ENCODE results near the gene HOXC13. TPM values are rescaled to one million over a fixed set of nuclear protein-coding genes. Genes with fewer than 3 reads are reported as not detected.

Gene HOXC13
- total RNA-seq, 2 experiments from 2014 or later, result not detected

DNA sequence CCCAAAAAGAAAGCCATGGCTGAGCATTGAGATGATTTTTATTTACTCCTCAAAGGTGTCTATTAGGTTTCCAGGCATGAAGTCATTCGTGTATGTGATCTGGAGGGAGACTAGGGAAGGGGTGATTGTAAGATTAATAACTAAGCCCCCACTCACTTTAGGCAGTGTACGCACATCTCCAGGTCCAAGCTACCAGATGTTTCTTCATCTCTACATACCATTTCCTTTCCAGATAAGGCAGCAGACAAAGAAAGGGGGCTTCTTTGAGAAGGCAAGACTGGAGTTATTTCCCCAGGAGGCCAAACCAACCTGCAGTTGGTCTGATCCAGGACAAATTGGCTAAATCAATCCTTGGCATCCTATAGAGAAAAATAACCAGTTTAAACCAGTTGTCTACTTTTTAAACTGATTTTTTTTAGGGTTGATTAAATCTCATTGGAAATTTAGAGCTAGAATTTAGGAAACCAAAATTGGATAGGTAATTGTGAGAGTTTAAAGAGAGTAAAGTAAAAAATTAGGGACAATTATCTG, 3.9 kb downstream of the HOXC13 start:
- peaks cover 82% of the 10 kb centered on the region for H3K27me3 Mint-ChIP-seq (ENCODE audit: low read depth)
- no peaks in the 10 kb centered on the region for H3K4me1 Mint-ChIP-seq (ENCODE audit: low read depth)
- DNase-seq, result no peak
- no peak for ATAC-seq
- no peaks in the 10 kb centered on the region for H3K9me3 Mint-ChIP-seq (ENCODE audit: insufficient read depth)
- ChIA-PET POLR2A (no interaction called here), CTCF (interaction anchor here (1.0 to 1.2 kb wide), 2 partner anchors 42 to 196 kb away, joined by 3 read pairs; partner anchors contain the start of gene HOXC10)
- H3K4me3 Mint-ChIP-seq, result no peak overlapping the region
- no peak overlapping the region for H3K27ac Mint-ChIP-seq
- H3K36me3 Mint-ChIP-seq (ENCODE audit: low read depth), result peaks cover 5% of the 10 kb centered on the region

DNA sequence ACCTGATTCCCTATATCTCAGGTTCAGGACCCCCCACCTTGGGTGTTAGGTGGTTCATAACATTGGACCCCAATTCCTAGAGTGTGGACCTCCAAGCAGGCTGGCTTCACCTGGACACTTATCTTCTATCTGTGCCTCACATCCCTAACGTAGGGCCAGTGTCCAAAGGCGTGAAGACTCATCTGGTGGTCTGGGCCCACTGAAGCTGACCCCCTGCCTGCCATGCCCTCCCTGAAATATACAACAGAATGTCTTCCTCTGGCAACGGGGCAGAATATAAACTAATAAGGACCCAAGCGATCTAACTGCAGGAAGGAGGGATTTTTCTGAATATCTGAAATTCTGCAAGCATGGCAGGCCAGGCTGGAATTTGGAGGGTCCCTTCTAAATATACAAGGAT, 5.6 kb downstream of the HOXC13 start:
- peaks cover 83% of the 10 kb centered on the region for H3K27me3 Mint-ChIP-seq (ENCODE audit: low read depth)
- H3K9me3 Mint-ChIP-seq (ENCODE audit: insufficient read depth), result no peaks in the 10 kb centered on the region
- no peak for ATAC-seq
- H3K27ac Mint-ChIP-seq, result no peak overlapping the region
- H3K36me3 Mint-ChIP-seq (ENCODE audit: low read depth), result peaks cover 4% of the 10 kb centered on the region
- H3K4me3 Mint-ChIP-seq, result no peak overlapping the region
- no peaks in the 10 kb centered on the region for H3K4me1 Mint-ChIP-seq (ENCODE audit: low read depth)
- CTCF ChIA-PET, result no interaction called here
- no peak for DNase-seq
- POLR2A ChIA-PET, result no interaction called here

DNA sequence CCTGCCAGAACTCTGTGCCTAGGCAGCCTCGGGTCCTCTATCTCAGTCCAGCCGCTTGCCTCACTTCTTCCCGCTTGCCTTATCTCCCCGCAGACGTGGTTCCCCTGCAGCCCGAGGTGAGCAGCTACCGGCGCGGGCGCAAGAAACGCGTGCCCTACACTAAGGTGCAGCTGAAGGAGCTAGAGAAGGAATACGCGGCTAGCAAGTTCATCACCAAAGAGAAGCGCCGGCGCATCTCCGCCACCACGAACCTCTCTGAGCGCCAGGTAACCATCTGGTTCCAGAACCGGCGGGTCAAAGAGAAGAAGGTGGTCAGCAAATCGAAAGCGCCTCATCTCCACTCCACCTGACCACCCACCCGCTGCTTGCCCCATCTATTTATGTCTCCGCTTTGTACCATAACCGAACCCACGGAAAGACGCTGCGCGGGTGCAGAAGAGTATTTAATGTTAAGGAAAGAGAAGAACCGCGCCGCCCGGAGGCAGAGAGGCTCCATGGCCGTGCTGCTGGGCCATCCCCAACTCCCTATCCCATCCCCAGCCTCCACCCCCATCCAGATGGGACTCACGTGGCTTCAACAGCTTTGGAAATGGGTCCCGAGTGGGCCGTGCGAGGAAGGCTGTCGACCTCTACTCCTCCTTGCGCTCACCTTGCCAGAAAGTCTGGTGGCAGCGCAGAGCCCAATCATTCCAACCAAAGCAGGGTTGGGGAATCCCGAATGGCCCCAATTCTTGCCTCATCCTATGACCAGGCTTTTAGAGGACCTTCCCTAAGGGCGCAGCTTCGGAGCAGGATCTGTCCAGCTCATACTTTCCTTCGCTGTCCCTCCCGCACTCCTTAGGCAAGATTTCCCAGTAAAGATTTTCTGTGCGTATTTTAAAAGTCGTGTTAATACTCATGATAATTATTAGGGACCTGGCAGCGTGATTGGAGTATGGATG, 6.5 kb downstream of the HOXC13 start:
- DNase-seq (no peak), ATAC-seq (no peak)
- Mint-ChIP-seq H3K36me3 (ENCODE audit: low read depth) (peaks cover 2% of the 10 kb centered on the region), H3K27ac (no peak overlapping the region), H3K27me3 (ENCODE audit: low read depth) (peaks cover 83% of the 10 kb centered on the region), H3K9me3 (ENCODE audit: insufficient read depth) (no peaks in the 10 kb centered on the region), H3K4me1 (ENCODE audit: low read depth) (no peaks in the 10 kb centered on the region), H3K4me3 (no peak overlapping the region)
- ChIA-PET CTCF (interaction anchor here (1.4 kb wide), 2 partner anchors 13 to 40 kb away, joined by 3 read pairs; partner anchors contain the start of gene HOXC10), POLR2A (no interaction called here)

DNA sequence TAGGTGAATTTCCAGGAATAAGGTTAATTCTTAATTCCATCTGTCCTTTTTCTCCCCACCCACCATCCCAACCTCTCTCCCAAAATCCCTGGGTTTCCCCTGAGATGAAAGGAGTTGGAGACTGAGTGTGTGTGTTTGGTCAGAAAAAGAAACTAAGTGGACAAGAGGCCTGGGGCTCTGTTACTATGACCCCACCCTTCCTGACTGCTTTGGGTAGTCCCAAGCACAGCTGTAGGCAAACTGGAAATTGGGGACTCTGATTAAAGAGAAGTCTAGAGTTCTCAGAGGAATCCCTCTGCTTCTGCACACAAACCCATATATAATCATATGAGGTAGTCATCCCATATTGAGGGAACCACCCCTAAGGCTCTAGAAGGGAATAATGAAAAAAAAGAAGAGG, 9.1 kb downstream of the HOXC13 start:
- ChIA-PET POLR2A (no interaction called here), CTCF (no interaction called here)
- ATAC-seq (no peak), DNase-seq (no peak)
- Mint-ChIP-seq H3K27ac (no peak overlapping the region), H3K36me3 (ENCODE audit: low read depth) (peaks cover 2% of the 10 kb centered on the region), H3K9me3 (ENCODE audit: insufficient read depth) (no peaks in the 10 kb centered on the region), H3K4me1 (ENCODE audit: low read depth) (no peaks in the 10 kb centered on the region), H3K27me3 (ENCODE audit: low read depth) (peaks cover 93% of the 10 kb centered on the region), H3K4me3 (no peak overlapping the region)

DNA sequence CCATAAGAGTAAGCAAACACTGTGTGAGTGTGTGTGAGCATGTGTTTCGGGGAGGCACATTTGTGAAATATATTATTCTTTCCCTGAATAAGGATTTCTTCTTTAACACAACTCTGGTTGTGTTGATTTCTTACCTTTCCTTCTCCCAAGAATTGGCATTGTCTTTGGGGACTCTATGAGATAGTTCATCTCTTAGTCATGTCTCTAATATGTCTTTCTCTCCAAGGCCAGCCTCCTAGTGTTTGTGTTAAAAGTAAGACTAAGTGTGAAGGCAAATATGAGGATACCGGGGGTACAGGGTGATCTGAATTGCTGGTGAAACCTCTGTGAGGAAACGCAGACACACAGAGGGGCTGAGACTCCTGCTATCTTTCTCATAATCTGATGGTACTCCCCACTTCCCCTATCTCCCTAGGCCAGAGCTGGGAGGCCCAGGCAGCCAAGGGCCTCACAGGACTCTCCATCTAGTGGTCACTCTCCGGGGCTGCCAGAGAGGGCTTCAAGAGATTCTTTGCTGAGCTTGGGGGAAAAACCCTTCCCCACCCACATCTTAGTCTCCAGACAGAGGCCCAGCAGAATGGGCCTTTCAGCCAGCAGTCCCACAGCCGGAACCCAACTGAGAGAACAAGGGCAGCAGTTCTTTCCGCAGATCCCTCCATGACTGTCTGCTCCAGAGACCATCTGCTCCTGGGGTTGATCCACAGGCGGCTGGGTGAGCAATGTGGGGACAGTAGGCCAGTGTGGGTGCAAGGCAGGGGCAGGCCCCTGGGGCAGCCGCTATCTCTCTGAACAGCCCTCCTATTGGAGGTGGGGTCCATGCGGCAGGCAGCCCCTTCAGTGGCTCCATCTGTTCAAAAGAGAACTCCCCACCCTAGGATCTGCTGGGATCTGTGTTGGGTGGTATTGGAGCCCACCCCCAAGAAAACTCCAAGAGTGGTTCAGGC, 10.3 kb downstream of the HOXC13 start:
- ATAC-seq (no peak), DNase-seq (no peak)
- peaks cover 5% of the 10 kb centered on the region for H3K36me3 Mint-ChIP-seq (ENCODE audit: low read depth)
- CTCF ChIA-PET, result no interaction called here
- H3K9me3 Mint-ChIP-seq (ENCODE audit: insufficient read depth), result no peaks in the 10 kb centered on the region
- no peaks in the 10 kb centered on the region for H3K4me1 Mint-ChIP-seq (ENCODE audit: low read depth)
- no peak overlapping the region for H3K4me3 Mint-ChIP-seq
- POLR2A ChIA-PET, result no interaction called here
- peaks cover 94% of the 10 kb centered on the region for H3K27me3 Mint-ChIP-seq (ENCODE audit: low read depth)
- H3K27ac Mint-ChIP-seq, result no peak overlapping the region

DNA sequence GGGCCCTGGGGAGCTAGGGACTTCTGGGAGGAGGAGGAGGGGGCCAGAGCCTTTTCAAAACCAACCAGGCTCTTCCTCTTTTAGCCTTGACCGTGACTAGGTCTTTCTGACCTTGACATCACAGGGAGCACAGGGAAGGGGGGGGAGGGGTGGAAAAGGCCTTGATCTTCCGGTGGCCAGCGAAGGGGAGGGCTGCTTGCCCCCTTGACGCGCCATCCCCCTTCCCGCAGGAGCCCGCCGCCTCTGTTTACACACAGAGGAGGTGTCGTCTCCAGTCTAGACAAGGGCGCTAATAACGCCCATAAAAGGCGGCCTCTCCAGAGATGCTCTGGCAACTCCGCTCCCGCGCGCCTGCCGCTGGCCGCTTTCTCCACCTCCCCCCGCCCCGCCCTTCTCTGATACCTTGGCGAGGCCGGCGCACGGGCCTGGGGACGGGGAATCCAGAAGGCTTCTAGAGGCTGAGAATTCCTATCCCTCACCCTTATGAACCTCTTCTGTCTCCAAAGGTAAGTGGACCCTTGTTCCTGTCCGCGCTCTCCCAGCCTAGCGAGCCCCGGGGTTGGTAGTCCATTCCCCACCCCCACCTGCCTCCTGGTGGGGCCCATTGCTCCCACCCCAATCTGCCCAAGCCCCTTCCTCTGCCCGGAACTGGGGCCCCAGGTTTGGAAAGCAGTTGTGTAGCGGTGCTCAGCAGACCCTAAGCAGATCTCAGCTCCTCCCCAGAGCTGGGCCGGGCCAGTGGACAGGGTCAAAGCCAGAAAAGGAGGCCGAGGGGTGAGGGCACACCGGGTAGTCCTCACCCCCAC, 11.2 kb downstream of the HOXC13 start:
- Mint-ChIP-seq H3K4me1 (ENCODE audit: low read depth) (no peaks in the 10 kb centered on the region), H3K9me3 (ENCODE audit: insufficient read depth) (no peaks in the 10 kb centered on the region), H3K27me3 (ENCODE audit: low read depth) (peaks cover 94% of the 10 kb centered on the region), H3K27ac (no peak overlapping the region), H3K36me3 (ENCODE audit: low read depth) (peaks cover 7% of the 10 kb centered on the region), H3K4me3 (no peak overlapping the region)
- POLR2A ChIA-PET, result no interaction called here
- ATAC-seq (no peak), DNase-seq (no peak)
- CTCF ChIA-PET, result no interaction called here

DNA sequence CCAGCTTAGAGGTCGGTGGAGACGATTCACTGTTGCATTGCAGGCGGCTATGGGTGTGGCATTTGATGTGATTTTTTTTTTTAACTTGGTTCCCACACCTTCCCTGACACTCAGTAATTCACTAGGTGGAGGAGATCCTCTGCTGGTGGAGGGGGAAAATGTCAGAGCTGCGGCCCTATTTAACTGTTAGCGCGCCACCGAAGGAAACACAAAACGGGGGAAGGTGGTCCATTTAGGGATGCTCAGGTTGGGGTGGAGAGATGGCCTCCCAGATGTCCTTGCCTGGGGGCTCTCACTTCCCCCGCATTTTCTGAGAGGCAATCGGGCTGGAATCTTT, 11.8 kb downstream of the HOXC13 start:
- Mint-ChIP-seq H3K27ac (no peak overlapping the region), H3K27me3 (ENCODE audit: low read depth) (peaks cover 91% of the 10 kb centered on the region), H3K4me3 (no peak overlapping the region), H3K36me3 (ENCODE audit: low read depth) (peaks cover 5% of the 10 kb centered on the region), H3K4me1 (ENCODE audit: low read depth) (no peaks in the 10 kb centered on the region), H3K9me3 (ENCODE audit: insufficient read depth) (no peaks in the 10 kb centered on the region)
- no peak for DNase-seq
- ChIA-PET CTCF (no interaction called here), POLR2A (no interaction called here)
- no peak for ATAC-seq

DNA sequence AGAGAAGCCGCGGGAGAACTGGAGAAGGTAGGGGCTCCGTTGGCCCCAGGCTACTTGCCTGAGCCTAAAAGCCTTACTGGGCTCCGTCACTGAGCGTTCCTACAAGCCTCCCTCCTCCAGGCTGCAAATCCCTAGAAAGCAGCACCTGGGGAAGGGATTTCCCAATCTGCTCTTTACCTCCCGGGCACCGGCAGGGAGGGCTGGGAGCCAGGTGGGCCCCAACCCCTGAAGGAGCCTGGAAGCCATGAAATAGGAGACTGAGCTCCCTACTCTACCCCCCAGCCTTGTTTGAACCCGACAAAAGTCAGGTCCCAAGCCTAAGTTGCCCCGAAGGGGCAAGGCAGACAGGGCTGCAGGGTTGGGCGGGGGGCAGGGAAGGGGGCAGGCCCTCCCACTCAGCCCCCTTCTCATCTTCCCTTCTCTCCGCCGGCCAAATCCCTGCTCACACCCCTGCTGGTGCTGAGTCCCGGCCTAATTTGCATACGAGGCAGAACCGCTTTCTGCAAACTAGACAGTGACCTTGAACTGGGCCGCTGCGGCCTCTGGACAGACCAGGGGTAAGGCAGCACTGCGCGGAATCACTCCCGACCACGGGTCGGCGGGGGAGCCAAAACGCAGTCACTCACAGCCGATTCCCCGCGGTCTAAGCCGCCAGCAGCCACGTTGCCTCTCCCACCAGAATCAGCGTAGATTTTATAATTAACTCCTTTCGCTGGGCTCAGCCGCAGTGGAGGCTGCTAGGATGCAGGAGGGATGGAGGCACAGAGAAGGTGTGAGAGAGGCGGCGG, 12.4 kb downstream of the HOXC13 start:
- H3K4me1 Mint-ChIP-seq (ENCODE audit: low read depth), result peaks cover 3% of the 10 kb centered on the region
- ChIA-PET CTCF (interaction anchor here (0.7 to 1.3 kb wide), 2 partner anchors 21 to 81 kb away, joined by 3 to 5 read pairs; partner anchors contain the start of gene HOXC5), POLR2A (no interaction called here)
- peak overlapping the region; percentile 30 for H3K4me3 Mint-ChIP-seq
- H3K9me3 Mint-ChIP-seq (ENCODE audit: insufficient read depth), result no peaks in the 10 kb centered on the region
- DNase-seq, result no peak
- H3K27ac Mint-ChIP-seq, result peak overlapping the region; percentile 35
- H3K36me3 Mint-ChIP-seq (ENCODE audit: low read depth), result peaks cover 7% of the 10 kb centered on the region
- H3K27me3 Mint-ChIP-seq (ENCODE audit: low read depth), result peaks cover 91% of the 10 kb centered on the region
- ATAC-seq, result no peak

DNA sequence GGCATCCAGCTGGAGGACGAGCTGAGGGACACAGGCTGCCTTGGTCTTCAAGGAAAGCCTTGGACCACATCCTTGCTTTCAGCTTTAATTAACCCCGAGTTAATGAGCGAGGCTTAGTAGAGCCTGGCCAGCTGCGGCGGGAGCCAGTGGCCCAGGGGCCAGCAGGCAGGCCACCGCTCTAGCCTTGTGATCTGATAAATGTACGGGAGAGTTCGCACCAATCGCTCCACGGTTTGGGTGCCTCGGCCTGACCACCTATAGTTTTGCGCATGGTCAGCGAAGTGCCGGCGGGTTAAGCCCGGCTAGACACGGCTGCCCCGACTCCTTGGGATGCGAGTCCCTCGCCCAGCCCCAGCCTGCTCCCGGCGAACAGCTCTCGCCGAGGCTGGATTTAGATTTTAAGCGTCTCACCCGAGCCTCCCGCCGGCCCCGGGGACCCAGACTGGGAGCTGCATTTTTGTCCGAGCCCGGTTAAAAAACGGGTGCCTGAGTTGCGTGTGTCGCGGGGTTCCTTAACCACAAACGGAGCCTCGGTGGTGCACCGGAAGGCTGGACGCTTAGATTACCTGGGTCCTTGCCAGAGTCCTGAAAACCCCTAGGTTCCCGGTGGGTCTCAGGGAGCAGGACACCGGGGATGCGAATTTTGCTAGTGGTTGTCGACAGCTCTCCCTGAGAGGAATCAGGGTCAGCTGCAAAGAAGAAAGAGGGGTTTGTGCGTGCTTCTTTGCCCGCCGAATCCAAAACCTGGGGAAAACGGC, 13.1 kb downstream of the HOXC13 start:
- DNase-seq (no peak), ATAC-seq (no peak)
- H3K4me3 Mint-ChIP-seq, result peak overlapping the region; percentile 31
- no peaks in the 10 kb centered on the region for H3K9me3 Mint-ChIP-seq (ENCODE audit: insufficient read depth)
- peaks cover 9% of the 10 kb centered on the region for H3K36me3 Mint-ChIP-seq (ENCODE audit: low read depth)
- POLR2A ChIA-PET, result interaction anchor here (1.0 kb wide), 1 partner anchor 20 kb away, joined by 5 read pairs; no protein-coding TSS in a partner anchor
- peaks cover 9% of the 10 kb centered on the region for H3K4me1 Mint-ChIP-seq (ENCODE audit: low read depth)
- peaks cover 91% of the 10 kb centered on the region for H3K27me3 Mint-ChIP-seq (ENCODE audit: low read depth)
- CTCF ChIA-PET, result interaction anchor here (1.3 kb wide), 1 partner anchor 80 kb away, joined by 5 read pairs; the partner anchor contains the start of gene HOXC5
- peak overlapping the region; percentile 35 for H3K27ac Mint-ChIP-seq

DNA sequence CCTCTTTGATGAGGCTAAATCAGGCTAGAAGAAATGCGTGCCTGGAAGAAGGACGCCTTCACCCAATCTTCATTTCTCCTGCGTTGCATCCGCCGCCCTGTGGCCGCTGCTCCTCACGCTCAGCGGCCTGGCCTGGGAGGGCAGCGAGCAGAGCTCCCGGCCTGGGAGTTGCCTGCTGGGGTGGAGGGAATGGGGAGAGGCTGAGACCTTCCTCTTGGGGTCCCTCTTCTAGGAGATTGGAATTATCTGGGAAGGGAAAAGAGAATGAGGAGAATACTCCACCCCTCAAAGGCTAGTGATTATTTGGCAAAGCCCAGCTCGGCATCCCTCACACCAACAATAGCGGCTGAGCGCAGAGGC, 13.7 kb downstream of the HOXC13 start:
- peaks cover 92% of the 10 kb centered on the region for H3K27me3 Mint-ChIP-seq (ENCODE audit: low read depth)
- no peak for DNase-seq
- no peak for ATAC-seq
- H3K4me1 Mint-ChIP-seq (ENCODE audit: low read depth), result peaks cover 14% of the 10 kb centered on the region
- peaks cover 9% of the 10 kb centered on the region for H3K36me3 Mint-ChIP-seq (ENCODE audit: low read depth)
- H3K27ac Mint-ChIP-seq, result peak overlapping the region; percentile 20
- ChIA-PET CTCF (interaction anchor here (1.3 kb wide), 1 partner anchor 80 kb away, joined by 5 read pairs; the partner anchor contains the start of gene HOXC5), POLR2A (interaction anchor here (1.0 kb wide), 1 partner anchor 20 kb away, joined by 5 read pairs; no protein-coding TSS in a partner anchor)
- peak overlapping the region; percentile 31 for H3K4me3 Mint-ChIP-seq
- H3K9me3 Mint-ChIP-seq (ENCODE audit: insufficient read depth), result no peaks in the 10 kb centered on the region

Data from activated CD8-positive, alpha-beta T cell treated with anti-CD3 and anti-CD28 coated beads, Interleukin-2, amount 10 ng/mL, durations not matched to agents 7 days and 5 days (primary cell).